ENCODE results near the gene EPB41L2.
"Not testable (repeated sequence)": the region's sequence is repeated elsewhere in the genome, so short reads cannot be mapped to it uniquely, and the experiment has no call there.

EPB41L2 gene

DNA sequence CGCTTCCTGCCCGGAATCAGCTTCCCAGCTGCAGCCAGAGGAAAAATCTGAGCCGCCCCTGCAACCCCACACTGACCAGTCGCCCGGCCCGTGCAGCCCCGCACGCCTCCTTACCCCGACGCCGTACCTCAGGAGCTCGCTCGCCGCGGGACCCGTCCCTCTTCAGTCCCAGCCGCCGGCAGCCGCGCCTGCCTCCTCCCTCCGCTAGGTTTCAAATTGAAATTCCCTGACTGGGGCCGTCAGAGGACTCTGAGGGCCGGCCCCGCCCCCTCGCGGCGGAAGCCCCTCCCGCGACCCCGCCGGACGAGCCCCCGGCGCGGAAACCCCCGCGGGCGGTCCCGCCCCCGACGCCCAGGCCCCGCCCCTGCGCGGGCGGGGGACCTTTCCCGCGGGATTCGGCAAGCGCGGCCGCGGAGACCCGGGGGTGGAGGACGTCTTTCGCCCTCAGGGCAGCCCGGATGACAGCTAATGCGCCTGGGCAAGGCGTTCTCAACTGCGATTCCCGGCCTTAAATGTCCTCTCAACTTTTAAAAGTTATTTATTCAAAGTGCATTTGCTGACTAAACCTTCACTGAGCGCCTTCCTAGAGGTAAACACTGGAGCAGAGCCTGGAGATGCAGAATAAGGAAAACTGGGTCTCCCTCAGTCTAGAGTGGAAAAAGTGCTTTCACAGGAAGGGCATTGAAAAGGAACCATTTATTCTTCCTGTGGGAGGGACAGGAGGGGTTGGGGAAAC lies at the start of gene EPB41L2:
TSS of gene EPB41L2 (minus strand) at position 218 of the 736 bp plus-strand sequence. CDS start 106,760 bp downstream, outside the sequence.
- peak; percentile 90 for DNase-seq

GRCh38 chr6:131112249-131112648 lies 49.2 kb upstream of the EPB41L2 start:
- DNase-seq, result no peak

DNA sequence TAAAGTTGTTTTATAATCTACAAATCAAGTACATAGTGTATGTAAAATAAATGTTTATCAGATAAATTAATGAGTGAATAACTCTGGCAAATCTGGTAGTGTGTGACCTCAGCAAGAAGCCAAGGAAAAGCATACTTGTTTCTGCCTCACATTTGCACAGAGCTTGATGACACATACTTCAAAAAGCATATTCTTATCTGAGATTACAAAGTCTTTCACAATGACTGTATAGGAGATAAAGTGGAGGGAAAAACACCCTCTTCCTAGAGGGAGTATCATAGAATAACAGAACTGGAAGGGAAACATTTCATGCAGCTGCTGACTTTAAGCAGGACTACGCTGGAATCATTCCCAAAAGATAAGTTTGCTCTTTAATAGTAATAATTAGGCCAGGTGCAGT lies 44.1 kb upstream of the EPB41L2 start:
- DNase-seq, result no peak

DNA sequence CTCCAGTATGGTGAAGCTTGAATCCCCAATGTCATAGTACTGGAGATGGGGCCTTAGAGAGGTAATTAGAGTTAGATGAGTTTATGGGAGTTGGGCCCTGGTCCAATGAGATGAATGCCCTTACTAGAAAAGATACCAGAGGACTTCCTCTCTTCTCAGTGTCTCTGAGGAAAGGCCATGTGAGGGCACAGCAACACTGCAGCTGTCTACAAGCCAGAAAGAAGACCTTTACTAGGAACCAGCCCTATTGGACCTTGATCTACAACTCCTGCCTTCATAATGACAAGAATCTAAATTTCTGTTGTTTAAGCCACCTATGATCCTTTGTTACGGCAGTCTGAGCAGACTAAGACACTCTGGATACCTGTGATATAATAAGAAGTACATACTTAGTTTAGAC lies 40.9 kb upstream of the EPB41L2 start:
- no peak for DNase-seq

DNA sequence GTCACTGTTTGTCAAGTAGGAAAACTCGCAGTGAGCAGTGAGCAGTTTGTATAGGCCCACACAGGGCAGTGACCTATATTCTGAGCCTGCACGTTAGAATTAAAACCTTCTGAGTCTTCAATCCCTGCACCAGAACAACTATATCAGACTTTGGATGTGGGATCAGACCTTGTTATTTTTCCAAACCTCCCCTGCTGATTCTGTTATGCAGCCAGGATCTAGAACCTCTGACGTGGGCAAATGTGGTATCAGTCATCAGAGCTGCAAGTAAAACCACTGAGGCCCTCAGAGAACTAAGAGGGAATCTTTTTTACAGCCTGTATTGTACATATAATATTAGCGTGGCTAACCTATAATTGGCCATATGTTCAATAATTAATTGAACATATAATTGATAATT lies 40.3 kb upstream of the EPB41L2 start:
- DNase-seq, result no peak

- DNase-seq, result no peak
Measured at GRCh38 chr6:131101911-131102680, 39.1 kb upstream of the EPB41L2 start.

DNA sequence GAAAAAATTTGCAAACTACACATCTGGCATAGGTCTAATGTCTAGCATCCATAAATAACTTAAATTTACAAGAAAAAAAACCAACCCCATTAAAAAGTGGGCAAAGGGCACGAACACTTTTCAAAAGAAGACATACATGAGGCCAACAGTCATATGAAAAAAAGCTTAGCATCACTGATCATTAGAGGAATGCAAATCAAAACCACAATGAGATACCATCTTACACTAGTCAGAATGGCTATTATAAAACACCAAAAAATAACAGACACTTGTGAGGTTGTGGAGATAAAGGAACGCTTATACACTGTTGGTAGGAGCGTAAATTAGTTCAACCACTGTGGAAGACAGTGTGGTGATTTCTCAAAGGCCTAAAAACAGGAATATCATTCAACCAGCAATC lies 33.7 kb upstream of the EPB41L2 start:
- DNase-seq, result no peak

GRCh38 chr6:131093334-131093733 lies 30.3 kb upstream of the EPB41L2 start:
- no peak for DNase-seq

DNA sequence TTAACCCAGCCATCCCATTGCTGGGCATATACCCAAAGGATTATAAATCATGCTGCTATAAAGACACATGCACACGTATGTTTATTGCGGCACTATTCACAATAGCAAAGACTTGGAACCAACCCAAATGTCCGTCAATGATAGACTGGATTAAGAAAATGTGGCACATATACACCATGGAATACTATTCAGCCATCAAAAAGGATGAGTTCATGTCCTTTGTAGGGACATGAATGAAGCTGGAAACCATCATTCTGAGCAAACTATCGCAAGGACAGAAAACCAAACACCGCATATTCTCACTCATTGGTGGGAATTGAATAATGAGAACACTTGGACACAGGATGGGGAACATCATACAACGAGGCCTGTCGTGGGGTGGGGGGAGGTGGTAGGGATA lies 28.9 kb upstream of the EPB41L2 start:
- DNase-seq, result not testable (repeated sequence)

DNA sequence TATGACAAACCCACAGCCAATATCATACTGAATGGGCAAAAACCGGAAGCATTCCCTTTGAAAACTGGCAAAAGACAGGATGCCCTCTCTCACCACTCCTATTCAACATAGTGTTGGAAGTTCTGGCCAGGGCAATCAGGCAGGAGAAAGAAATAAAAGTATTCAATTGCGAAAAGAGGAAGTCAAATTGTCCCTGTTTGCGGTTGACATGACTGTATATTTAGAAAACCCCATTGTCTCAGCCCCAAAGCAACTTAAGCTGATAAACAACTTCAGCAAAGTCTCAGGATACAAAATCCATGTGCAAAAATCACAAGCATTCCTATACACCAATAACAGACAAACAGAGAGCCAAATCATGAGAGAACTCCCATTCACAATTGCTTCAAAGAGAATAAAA lies 27.3 kb upstream of the EPB41L2 start:
- not testable (repeated sequence) for DNase-seq

- no peak for DNase-seq
Measured at GRCh38 chr6:131084982-131085381, 21.9 kb upstream of the EPB41L2 start.

- DNase-seq, result no peak
Measured at GRCh38 chr6:131083687-131084086, 20.6 kb upstream of the EPB41L2 start.

DNA sequence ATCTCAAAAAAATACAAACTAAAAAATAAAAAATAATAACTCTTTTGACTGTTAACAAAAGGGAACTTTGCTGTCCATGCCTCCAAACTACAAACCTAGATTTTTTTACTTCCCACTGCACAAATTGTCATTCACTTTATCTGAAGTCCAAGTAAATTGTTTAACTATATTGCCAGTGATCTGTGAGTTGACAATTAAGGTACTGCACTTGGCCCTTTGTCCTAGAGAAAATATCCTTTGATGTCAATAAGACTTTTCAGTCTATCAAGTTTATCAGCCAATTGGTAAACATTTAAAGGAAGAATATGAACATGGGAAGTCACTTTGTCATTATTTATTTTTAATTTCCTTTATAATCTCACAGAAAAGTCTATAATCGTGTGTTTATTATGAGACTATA lies 19.3 kb upstream of the EPB41L2 start:
- DNase-seq, result no peak

DNA sequence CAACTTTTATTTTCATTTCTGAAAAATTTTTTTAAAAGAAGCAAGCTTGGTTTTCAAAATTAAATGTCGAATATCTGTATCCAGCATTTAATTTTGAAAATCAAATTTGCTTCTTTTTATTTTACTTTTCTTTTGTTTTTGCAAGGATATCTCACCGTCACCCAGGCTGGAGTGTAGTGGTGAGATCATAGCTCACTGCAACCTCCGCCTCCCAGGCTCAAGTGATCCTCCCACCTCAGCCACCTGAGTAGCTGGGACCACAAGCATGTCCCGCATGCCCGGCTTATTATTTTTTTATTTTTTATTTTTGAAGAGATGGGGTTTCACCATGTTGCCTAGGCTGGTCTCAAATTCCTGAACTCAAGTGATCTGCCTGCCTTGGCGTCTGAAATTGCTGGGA lies 17.0 kb upstream of the EPB41L2 start:
- no peak for DNase-seq

- DNase-seq, result no peak
Measured at GRCh38 chr6:131073577-131073976, 10.5 kb upstream of the EPB41L2 start.

DNA sequence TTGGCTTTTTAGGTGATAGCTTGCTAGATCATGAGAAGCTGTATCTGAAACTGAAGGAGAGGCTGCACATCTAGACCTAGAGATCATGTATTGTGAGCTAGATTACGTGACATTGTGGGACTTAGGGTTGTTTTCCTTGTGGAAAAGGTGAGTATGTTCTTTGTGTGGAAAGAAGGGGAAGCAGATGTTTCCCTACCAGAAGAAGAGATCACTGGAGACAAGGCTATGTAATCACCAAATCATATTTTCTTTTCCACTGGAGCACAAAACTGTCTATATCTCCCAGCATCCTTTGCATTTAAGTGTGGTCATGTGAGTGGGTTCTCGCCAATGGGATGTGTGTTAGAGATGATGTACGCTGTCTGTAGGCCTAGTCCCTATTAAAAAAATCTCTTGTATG lies 7.0 kb upstream of the EPB41L2 start:
- no peak for DNase-seq

DNA sequence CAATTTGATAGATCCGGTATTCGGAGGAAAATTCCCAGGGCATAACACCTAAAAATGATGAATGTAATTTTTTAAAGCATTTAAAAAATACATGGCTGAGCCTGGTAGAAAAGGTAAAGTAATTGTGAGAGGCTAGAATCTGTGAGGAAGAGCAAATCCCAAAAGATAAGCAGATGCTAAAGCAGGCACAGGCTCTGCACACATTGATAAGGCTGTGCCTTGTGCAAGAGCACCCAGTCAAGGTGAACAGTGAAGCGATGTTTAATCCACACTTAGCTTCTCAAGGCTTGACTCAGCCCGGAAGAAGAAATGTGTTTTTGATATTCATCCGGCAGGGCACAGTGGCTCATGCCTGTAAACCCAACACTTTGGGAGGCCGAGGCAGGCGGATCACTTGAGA lies 5.1 kb upstream of the EPB41L2 start:
- DNase-seq, result no peak

DNA sequence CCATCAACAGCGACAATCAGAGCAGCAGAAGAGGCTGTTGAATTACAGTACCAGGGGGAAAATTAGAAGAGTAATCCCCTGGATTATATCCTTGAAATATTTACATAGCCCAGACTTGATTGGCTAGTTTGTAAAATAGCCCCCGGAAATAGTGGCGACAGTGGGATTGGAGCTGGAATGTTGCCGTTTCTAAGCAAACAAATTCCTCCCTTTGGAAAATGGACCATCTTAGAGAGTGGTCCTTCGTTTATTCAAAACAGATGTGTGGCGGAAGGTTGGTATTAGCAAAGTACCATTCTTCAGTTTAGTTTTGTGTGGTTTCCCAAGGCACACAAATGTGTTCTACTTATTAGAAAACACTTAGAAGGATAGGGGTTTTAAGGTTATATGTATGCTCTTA lies 4.5 kb upstream of the EPB41L2 start:
- DNase-seq, result no peak

- no peak for DNase-seq
Measured at GRCh38 chr6:131065824-131066171, 2.8 kb upstream of the EPB41L2 start.

GRCh38 chr6:131065112-131065823 lies 2.2 kb upstream of the EPB41L2 start:
- no peak for DNase-seq

- no peak for DNase-seq
Measured at GRCh38 chr6:131063764-131064272, 773 bp upstream of the EPB41L2 start.

DNA sequence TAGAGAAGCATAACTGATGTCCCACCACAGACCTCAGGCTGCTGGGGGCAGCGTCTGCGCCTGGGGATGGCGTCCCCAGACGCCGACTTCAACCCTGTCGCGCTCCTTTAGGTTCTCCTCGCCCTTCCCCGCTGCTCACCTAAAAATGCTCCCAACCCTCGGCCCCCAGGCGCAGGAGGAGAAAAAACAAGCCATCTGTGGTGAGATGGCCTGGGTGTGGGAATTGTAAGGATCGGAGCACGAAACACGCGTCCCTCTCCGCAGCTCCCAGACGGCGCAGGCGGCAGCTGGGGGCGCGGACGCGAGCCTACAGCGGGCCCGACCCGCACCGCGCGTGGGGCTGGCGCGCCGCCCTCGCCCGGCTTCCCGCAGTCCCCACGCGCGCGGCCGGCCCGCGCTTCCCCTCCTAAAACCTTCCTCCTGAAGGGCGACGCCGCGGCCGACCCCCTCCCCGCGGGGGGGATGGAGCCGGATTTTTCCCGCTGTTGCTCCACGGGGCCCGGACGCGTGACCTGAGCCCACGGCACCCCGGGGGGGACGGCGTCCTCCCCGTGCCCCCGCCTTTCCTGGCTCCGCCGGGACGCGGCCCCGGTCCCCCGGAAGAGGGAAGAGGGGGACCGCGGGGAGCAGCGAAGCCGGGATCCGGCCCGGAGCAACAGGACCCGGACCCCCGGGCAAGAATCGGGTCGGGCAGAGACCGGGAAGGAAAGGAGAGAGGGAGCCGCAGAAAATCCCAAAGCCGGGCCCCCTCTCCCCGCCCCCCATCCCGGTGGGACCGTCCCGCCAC lies 611 bp downstream of the EPB41L2 start:
- peak; percentile 39 for DNase-seq

- no peak for DNase-seq
Measured at GRCh38 chr6:131061751-131062119, 1.3 kb downstream of the EPB41L2 start.

Measured in CD4-positive, alpha-beta T cell treated with Interleukin-17A for 4 hours (primary cell).